NCI-H510A (cell line): ENCODE results near the gene FANCD2.
"Not testable (repeated sequence)": the region's sequence is repeated elsewhere in the genome, so short reads cannot be mapped to it uniquely, and the experiment has no call there.

ENCODE experiments used
- DNase-seq: peaks from one replicate; lab custom pipeline; 2025; lab: John Stamatoyannopoulos, UW

Gene FANCD2

GRCh38 chr3:10108091-10108490 is 81.9 kb downstream of the FANCD2 start, which contains the start of gene FANCD2OS:
Gene FANCD2OS, minus strand, starts transcription at chr3:10108255. Its CDS starts 3,481 bp downstream, at chr3:10104774.
- no peak for DNase-seq

GRCh38 chr3:10115326-10116137 is 89.3 kb downstream of the FANCD2 start, which contains the start of gene BRK1:
Gene BRK1, plus strand, starts transcription at chr3:10115675. Its CDS starts 27 bp downstream, at chr3:10115702.
- peak; percentile 66 for DNase-seq

DNA sequence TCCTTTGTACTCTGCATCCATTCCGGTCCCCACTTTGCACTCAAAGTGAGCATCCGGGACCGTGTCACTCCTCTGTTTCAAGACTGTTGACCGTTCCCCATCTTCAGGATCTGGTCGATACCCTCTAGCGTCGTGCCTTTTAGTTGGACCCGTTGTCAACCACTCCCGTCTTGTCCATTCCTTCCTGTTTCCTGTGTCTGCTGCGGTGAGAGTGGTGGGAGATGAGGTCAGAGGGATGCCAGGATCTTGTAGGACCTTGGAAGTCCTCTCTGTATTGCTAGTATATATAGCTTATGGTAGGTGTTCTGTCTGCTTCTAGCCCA is 89.9 kb downstream of the FANCD2 start:
- no peak for DNase-seq

GRCh38 chr3:10116928-10117327 is 90.7 kb downstream of the FANCD2 start:
- no peak for DNase-seq

DNA sequence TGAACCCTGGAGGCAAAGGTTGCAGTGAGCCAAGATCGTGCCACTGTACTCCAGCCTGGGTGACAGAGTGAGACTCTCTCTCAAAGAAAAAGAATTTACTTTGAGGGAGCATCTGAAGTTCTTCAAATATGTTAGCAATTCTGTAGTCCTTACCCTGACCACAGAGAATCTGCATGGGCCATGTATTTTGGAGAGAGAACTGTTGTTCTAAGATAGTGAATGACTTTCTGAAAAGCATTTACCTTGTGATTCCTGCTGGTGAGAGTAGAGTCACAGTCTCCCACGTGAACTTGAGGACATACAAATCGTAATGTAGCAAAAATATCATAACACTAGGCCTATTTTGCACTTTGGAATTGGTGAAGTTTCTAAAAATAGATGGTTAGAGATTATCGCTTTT is 93.1 kb downstream of the FANCD2 start:
- DNase-seq, result no peak

DNA sequence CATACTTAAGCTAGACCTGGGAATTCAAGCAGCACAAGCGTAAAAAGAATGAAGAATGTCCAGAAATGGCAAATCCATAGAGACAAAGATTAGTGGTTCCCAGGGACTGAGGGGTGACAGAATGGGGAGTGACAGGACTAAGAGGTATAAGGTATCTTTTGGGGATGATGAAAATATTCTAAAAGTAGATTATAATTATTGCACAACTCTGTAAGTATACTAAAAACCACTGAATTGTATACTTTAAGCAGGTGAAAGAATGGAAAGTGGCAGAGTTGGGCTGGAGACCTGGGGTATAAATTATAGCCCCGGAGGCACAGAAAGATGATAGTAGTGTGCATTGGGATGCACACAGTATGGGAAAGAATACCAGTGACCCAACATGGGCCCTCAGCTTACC is 94.8 kb downstream of the FANCD2 start:
- DNase-seq, result no peak

DNA sequence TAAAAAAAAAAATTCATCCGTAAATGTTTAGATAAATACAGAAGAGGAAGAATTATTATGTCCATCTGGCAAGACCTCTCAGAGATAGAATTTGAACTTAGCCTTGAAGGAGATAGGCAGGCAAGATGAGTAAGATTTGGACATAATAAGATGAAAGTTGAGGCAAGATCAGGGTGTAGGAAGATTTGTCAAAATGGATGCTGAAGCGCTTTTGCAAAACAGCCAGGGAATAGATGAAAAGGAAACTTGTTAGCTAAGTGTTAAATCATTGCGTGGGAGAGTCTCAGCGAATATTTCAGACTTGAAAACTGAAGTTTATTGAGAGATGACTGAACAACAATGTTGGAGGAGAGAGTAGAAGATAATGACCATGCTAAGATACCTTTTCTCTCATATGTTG is 96.5 kb downstream of the FANCD2 start:
- no peak for DNase-seq

GRCh38 chr3:10135872-10136271 is 109.6 kb downstream of the FANCD2 start:
- not testable (repeated sequence) for DNase-seq

GRCh38 chr3:10136426-10137005 is 110.3 kb downstream of the FANCD2 start:
- DNase-seq, result no peak

GRCh38 chr3:10137178-10137577 is 110.9 kb downstream of the FANCD2 start:
- no peak for DNase-seq

GRCh38 chr3:10140996-10141546 is 114.8 kb downstream of the FANCD2 start:
- DNase-seq, result no peak

DNA sequence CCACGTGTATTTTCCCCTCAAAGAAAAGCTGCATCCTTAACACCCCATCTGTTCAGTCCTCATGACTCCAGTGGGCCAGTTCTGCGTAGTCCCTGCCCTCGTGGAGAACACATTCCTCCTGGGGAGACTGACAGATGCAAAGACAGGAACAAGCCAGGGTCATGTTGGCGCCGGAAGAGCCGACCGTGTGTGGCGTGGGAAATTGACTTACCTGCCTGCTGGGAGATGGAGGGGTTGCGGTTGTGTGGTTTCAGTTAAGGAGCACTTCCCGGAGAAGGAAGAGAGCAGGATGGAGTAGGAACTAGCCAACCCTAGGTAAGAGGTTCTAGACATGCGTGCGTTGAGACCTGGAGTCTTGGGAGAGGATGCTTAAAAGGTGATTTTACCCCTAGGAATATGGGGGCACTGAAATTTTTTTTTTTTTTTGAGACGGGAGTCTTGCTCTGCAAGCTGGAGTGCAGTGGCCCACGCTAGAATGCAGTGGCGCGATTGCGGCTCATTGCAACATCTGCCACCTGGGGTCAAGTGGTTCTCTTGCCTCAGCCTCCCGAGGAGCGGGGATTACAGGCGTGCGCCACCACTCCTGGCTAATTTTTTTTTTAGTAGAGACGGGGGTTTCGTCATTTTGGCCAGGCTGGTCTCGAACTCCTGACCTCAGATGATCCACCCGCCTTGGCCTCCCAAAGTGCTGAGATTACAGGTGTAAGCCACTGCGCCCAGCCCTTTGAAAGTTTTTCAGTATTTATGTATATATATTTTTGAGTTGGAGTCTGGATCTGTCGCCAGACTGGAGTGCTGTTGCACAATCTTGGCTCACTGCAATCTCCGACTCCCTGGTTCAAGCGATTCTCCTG is 116.7 kb downstream of the FANCD2 start:
- DNase-seq, result no peak

GRCh38 chr3:10145685-10146084 is 119.4 kb downstream of the FANCD2 start:
- DNase-seq, result no peak

GRCh38 chr3:10149226-10149625 is 123.0 kb downstream of the FANCD2 start:
- DNase-seq, result no peak

- no peak for DNase-seq
Observed at GRCh38 chr3:10150987-10151386, 124.8 kb downstream of the FANCD2 start.
